GM23338 (cell line): ENCODE data around the gene ESM1. TPM values are rescaled to one million over a fixed set of nuclear protein-coding genes. Genes with fewer than 3 reads are reported as not detected.

Experiments used
- ATAC-seq: fragments of 200-7000 bp; cut with Tn5 transposase; 3 replicates; pipeline ENCODE4 v1.9.1; 2020
- DNase-seq: peaks from one replicate; pipeline ENCODE4 v3.0.0-alpha.2; 2015; ENCODE audit warnings: low spot score
- H2AFZ ChIP-seq: fragments of 200-600 bp; sonication (generic); 2 replicates; pipeline ENCODE4 v1.8.0; 2016; ENCODE audit warnings: antibody characterized with exemption, mild to moderate bottlenecking, moderate library complexity
- H3F3A ChIP-seq: fragments of 200-600 bp; sonication (generic); replicated peaks from 2 replicates; pipeline ENCODE4 v1.8.0; 2017; ENCODE audit warnings: antibody characterized with exemption, mixed run types, low read depth
- H3K27ac ChIP-seq: fragments of 200-600 bp; sonication (generic); 2 replicates; pipeline ENCODE4 v1.6.1; 2016; ENCODE audit warnings: low read depth
- H3K27me3 ChIP-seq: fragments of 200-600 bp; sonication (generic); 2 replicates; pipeline ENCODE4 v1.8.0; 2016; ENCODE audit warnings: mild to moderate bottlenecking, mixed run types, moderate library complexity; ENCODE audit not compliant: insufficient read depth
- H3K36me3 ChIP-seq: fragments of 200-600 bp; sonication (generic); 2 replicates; pipeline ENCODE4 v1.8.0; 2016; ENCODE audit warnings: mild to moderate bottlenecking; ENCODE audit not compliant: insufficient read depth
- H3K4me1 ChIP-seq: fragments of 200-600 bp; sonication (generic); 2 replicates; pipeline ENCODE4 v1.8.0; 2016; ENCODE audit warnings: mild to moderate bottlenecking, moderate library complexity; ENCODE audit not compliant: insufficient read depth
- H3K4me2 ChIP-seq: fragments of 200-600 bp; sonication (generic); 2 replicates; pipeline ENCODE4 v1.7.1; 2017; ENCODE audit warnings: mixed run types
- H3K4me3 ChIP-seq: fragments of 200-600 bp; sonication (generic); 2 replicates; pipeline ENCODE4 v1.6.1; 2016; ENCODE audit warnings: mixed run types
- H3K79me2 ChIP-seq: fragments of 200-600 bp; sonication (generic); replicated peaks from 2 replicates; pipeline ENCODE4 v1.8.0; 2017; ENCODE audit warnings: mild to moderate bottlenecking; ENCODE audit not compliant: insufficient read depth
- H3K9me2 ChIP-seq: fragments of 200-600 bp; sonication (generic); 2 replicates; pipeline ENCODE4 v1.8.0; 2017; ENCODE audit not compliant: insufficient read depth
- H4K20me1 ChIP-seq: fragments of 200-600 bp; sonication (generic); replicated peaks from 2 replicates; pipeline ENCODE4 v1.8.0; 2017; ENCODE audit warnings: mild to moderate bottlenecking; ENCODE audit not compliant: insufficient read depth
- H3K27ac Mint-ChIP-seq: 2 replicates; pipeline ENCODE4 v1.8.0; 2020; ENCODE audit warnings: inconsistent platforms, mild to moderate bottlenecking, moderate library complexity, mixed read lengths
- H3K27me3 Mint-ChIP-seq: 3 replicates; pipeline ENCODE4 v1.8.0; 2022; ENCODE audit warnings: low read depth, mild to moderate bottlenecking, moderate library complexity, mixed read lengths, inconsistent platforms; ENCODE audit not compliant: insufficient read depth, poor library complexity
- H3K36me3 Mint-ChIP-seq: 3 replicates; pipeline ENCODE4 v1.8.0; 2021; ENCODE audit warnings: low read depth, mild to moderate bottlenecking, inconsistent platforms, moderate library complexity, mixed read lengths
- H3K4me1 Mint-ChIP-seq: 3 replicates; pipeline ENCODE4 v1.8.0; 2020; ENCODE audit warnings: mild to moderate bottlenecking, inconsistent platforms, mixed read lengths
- H3K4me3 Mint-ChIP-seq: 3 replicates; pipeline ENCODE4 v1.8.0; 2021; ENCODE audit warnings: moderate library complexity, mild to moderate bottlenecking, inconsistent platforms, mixed read lengths
- H3K9me3 Mint-ChIP-seq: 3 replicates; pipeline ENCODE4 v1.8.0; 2020; ENCODE audit warnings: moderate library complexity, mild to moderate bottlenecking, inconsistent platforms, mixed read lengths
- CREB1 ChIP-seq: fragments of 250-450 bp; sonication (Bioruptor Pico); IDR thresholded peaks from 2 replicates; pipeline ENCODE4 v1.5.0; 2020; ENCODE audit warnings: low read depth, mild to moderate bottlenecking, moderate library complexity
- CTCF ChIP-seq, 2 experiments: fragments of 200-600 bp in 1 of 2; sonication (generic) in 1 of 2; conservative IDR thresholded peaks; 2 replicates each; pipeline versions ENCODE4 v1.5.1 to v1.6.1; 2016 to 2017; ENCODE audit warnings: antibody characterized with exemption in 2 of 2, low read depth in 2 of 2, mild to moderate bottlenecking in 2 of 2, moderate library complexity in 1 of 2
- ETS1 ChIP-seq: IDR thresholded peaks from 2 replicates; pipeline ENCODE4 v1.6.1; 2016; ENCODE audit warnings: antibody characterized with exemption
- EZH2 ChIP-seq: fragments of 200-600 bp; sonication (generic); IDR thresholded peaks from one replicate; pipeline ENCODE4 v1.8.0; 2017; ENCODE audit warnings: antibody characterized with exemption, mild to moderate bottlenecking, low read depth; ENCODE audit not compliant: unreplicated experiment
- EZH2phosphoT487 ChIP-seq: fragments of 200-600 bp; sonication (generic); IDR thresholded peaks from one replicate; pipeline ENCODE4 v1.8.1; 2018; ENCODE audit warnings: antibody characterized with exemption; ENCODE audit not compliant: unreplicated experiment
- JUNB ChIP-seq: IDR thresholded peaks from one replicate; pipeline ENCODE4 v1.6.1; 2016; ENCODE audit warnings: antibody characterized with exemption; ENCODE audit not compliant: unreplicated experiment
- NANOG ChIP-seq: IDR thresholded peaks from 2 replicates; pipeline ENCODE4 v1.6.1; 2016; ENCODE audit warnings: antibody characterized with exemption, borderline replicate concordance
- POLR2AphosphoS5 ChIP-seq: IDR thresholded peaks from 2 replicates; pipeline ENCODE4 v1.6.1; 2016; ENCODE audit warnings: antibody characterized with exemption, low read depth
- STAT1 ChIP-seq: IDR thresholded peaks from one replicate; pipeline ENCODE4 v1.6.1; 2016; ENCODE audit warnings: antibody characterized with exemption; ENCODE audit not compliant: unreplicated experiment
- ZNF114 ChIP-seq: fragments of 250-450 bp; sonication (Bioruptor Pico); IDR thresholded peaks from 2 replicates; pipeline ENCODE4 v1.5.0; 2020; ENCODE audit warnings: mild to moderate bottlenecking, moderate library complexity
- ZNF331 ChIP-seq: fragments of 250-450 bp; sonication (Bioruptor Pico); IDR thresholded peaks from 2 replicates; pipeline ENCODE4 v1.5.0; 2020; ENCODE audit warnings: low read depth, mild to moderate bottlenecking, moderate library complexity
- polyA plus RNA-seq: library from polyadenylated mRNA; unstranded; fragments of >200 nt; fragmentation: Nextera tagmentation; extraction: Ambion mirVana; gene quantifications from 2 replicates; pipeline ENCODE4 v1.2.1, GENCODE V29; 2016
- total RNA-seq: library from RNA; depleted of rRNA; stranded (reverse); fragments of >200 nt; shearing (Covaris generic); gene quantifications from 2 replicates; pipeline ENCODE4 v1.2.3, GENCODE V29; 2014
- TF ChIP-seq, protein P1 (sequence below): fragments of 250-450 bp; sonication (Bioruptor Pico); IDR thresholded peaks from 2 replicates; pipeline ENCODE4 v1.5.0; 2020; ENCODE audit warnings: mild to moderate bottlenecking, moderate library complexity
- TF ChIP-seq, protein P2 (sequence below): IDR thresholded peaks from one replicate; pipeline ENCODE4 v1.6.1; 2018; ENCODE audit warnings: antibody characterized with exemption; ENCODE audit not compliant: unreplicated experiment

ESM1 gene
- total and polyA plus RNA-seq, 2 experiments from 2014 or later = 0.14 TPM; not detected in 1

DNA sequence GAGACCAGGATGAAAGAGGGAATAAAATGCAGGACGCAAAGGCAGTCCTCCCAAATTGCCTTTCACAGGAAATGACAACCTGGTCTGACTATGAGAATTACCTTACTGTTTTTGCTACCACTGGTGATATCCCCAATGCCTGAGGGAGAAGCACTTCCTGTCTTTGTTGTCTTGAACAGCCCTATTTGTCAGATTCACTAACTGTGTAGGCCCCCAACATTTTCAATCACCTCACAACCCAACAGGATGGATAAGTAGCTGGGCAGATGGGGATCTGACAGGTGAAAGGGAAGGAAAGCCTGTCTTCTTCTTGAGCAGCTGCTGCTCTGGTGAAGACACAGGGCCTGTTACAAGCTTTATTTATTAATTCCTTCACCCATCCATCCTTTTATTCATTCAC is 9.7 kb downstream of the ESM1 start:
- H3K9me2 ChIP-seq = no peaks in the 10 kb centered on the region
- no peaks in the 10 kb centered on the region for H3K27me3 ChIP-seq
- no peaks in the 10 kb centered on the region for H3F3A ChIP-seq
- no peak overlapping the region for H3K27ac Mint-ChIP-seq
- TF ChIP-seq EZH2phosphoT487 (no peak), NANOG (no peak), CREB1 (CRISPR knock-in tag) (no peak), ZNF331 (no peak), JUNB (no peak), POLR2AphosphoS5 (no peak), EZH2 (no peak), STAT1 (no peak), ZNF114 (no peak), ETS1 (no peak), CTCF (conservative IDR thresholded peaks at IDR 0.05; ENCODE audit: low read depth in 2 of 2) (no peak)
- TF ChIP-seq, protein P1, sequence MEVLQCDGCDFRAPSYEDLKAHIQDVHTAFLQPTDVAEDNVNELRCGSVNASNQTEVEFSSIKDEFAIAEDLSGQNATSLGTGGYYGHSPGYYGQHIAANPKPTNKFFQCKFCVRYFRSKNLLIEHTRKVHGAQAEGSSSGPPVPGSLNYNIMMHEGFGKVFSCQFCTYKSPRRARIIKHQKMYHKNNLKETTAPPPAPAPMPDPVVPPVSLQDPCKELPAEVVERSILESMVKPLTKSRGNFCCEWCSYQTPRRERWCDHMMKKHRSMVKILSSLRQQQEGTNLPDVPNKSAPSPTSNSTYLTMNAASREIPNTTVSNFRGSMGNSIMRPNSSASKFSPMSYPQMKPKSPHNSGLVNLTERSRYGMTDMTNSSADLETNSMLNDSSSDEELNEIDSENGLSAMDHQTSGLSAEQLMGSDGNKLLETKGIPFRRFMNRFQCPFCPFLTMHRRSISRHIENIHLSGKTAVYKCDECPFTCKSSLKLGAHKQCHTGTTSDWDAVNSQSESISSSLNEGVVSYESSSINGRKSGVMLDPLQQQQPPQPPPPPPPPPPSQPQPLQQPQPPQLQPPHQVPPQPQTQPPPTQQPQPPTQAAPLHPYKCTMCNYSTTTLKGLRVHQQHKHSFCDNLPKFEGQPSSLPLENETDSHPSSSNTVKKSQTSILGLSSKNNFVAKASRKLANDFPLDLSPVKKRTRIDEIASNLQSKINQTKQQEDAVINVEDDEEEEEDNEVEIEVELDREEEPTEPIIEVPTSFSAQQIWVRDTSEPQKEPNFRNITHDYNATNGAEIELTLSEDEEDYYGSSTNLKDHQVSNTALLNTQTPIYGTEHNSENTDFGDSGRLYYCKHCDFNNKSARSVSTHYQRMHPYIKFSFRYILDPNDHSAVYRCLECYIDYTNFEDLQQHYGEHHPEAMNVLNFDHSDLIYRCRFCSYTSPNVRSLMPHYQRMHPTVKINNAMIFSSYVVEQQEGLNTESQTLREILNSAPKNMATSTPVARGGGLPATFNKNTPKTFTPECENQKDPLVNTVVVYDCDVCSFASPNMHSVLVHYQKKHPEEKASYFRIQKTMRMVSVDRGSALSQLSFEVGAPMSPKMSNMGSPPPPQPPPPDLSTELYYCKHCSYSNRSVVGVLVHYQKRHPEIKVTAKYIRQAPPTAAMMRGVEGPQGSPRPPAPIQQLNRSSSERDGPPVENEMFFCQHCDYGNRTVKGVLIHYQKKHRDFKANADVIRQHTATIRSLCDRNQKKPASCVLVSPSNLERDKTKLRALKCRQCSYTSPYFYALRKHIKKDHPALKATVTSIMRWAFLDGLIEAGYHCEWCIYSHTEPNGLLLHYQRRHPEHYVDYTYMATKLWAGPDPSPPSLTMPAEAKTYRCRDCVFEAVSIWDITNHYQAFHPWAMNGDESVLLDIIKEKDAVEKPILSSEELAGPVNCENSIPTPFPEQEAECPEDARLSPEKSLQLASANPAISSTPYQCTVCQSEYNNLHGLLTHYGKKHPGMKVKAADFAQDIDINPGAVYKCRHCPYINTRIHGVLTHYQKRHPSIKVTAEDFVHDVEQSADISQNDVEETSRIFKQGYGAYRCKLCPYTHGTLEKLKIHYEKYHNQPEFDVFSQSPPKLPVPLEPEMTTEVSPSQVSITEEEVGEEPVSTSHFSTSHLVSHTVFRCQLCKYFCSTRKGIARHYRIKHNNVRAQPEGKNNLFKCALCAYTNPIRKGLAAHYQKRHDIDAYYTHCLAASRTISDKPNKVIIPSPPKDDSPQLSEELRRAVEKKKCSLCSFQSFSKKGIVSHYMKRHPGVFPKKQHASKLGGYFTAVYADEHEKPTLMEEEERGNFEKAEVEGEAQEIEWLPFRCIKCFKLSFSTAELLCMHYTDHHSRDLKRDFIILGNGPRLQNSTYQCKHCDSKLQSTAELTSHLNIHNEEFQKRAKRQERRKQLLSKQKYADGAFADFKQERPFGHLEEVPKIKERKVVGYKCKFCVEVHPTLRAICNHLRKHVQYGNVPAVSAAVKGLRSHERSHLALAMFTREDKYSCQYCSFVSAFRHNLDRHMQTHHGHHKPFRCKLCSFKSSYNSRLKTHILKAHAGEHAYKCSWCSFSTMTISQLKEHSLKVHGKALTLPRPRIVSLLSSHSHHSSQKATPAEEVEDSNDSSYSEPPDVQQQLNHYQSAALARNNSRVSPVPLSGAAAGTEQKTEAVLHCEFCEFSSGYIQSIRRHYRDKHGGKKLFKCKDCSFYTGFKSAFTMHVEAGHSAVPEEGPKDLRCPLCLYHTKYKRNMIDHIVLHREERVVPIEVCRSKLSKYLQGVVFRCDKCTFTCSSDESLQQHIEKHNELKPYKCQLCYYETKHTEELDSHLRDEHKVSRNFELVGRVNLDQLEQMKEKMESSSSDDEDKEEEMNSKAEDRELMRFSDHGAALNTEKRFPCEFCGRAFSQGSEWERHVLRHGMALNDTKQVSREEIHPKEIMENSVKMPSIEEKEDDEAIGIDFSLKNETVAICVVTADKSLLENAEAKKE (CRISPR knock-in tag) = no peak
- TF ChIP-seq, protein P2, sequence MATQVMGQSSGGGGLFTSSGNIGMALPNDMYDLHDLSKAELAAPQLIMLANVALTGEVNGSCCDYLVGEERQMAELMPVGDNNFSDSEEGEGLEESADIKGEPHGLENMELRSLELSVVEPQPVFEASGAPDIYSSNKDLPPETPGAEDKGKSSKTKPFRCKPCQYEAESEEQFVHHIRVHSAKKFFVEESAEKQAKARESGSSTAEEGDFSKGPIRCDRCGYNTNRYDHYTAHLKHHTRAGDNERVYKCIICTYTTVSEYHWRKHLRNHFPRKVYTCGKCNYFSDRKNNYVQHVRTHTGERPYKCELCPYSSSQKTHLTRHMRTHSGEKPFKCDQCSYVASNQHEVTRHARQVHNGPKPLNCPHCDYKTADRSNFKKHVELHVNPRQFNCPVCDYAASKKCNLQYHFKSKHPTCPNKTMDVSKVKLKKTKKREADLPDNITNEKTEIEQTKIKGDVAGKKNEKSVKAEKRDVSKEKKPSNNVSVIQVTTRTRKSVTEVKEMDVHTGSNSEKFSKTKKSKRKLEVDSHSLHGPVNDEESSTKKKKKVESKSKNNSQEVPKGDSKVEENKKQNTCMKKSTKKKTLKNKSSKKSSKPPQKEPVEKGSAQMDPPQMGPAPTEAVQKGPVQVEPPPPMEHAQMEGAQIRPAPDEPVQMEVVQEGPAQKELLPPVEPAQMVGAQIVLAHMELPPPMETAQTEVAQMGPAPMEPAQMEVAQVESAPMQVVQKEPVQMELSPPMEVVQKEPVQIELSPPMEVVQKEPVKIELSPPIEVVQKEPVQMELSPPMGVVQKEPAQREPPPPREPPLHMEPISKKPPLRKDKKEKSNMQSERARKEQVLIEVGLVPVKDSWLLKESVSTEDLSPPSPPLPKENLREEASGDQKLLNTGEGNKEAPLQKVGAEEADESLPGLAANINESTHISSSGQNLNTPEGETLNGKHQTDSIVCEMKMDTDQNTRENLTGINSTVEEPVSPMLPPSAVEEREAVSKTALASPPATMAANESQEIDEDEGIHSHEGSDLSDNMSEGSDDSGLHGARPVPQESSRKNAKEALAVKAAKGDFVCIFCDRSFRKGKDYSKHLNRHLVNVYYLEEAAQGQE = no peak
- H3K27me3 Mint-ChIP-seq = no peaks in the 10 kb centered on the region
- no peak overlapping the region for H3K4me3 ChIP-seq
- H3K36me3 ChIP-seq = no peaks in the 10 kb centered on the region
- no peak overlapping the region for H3K4me3 Mint-ChIP-seq
- ATAC-seq (no peak), DNase-seq (no peak)
- H3K4me1 Mint-ChIP-seq = no peaks in the 10 kb centered on the region
- no peaks in the 10 kb centered on the region for H4K20me1 ChIP-seq
- no peaks in the 10 kb centered on the region for H3K9me3 Mint-ChIP-seq
- no peaks in the 10 kb centered on the region for H3K79me2 ChIP-seq
- no peak overlapping the region for H3K27ac ChIP-seq
- H3K4me1 ChIP-seq = no peaks in the 10 kb centered on the region
- H2AFZ ChIP-seq = 0 out of 2 replicates have a peak overlapping the region, but pooled peaks have one; percentile 53
- H3K4me2 ChIP-seq = no peak overlapping the region
- H3K36me3 Mint-ChIP-seq = no peaks in the 10 kb centered on the region
